IMR-90 (cell line): Measurements from ENCODE around the gene NR2F1.

Experiments
- BHLHE40 ChIP-seq: fragments of 150-350 bp; IDR thresholded peaks from 2 replicates; pipeline ENCODE4 v1.6.1; 2016; ENCODE audit warnings: mild to moderate bottlenecking, low read depth, low read length
- CEBPB ChIP-seq: IDR thresholded peaks from 2 replicates; pipeline ENCODE4 v1.6.1; 2012; ENCODE audit warnings: low read depth, low read length, improper control_type of control experiment
- FOS ChIP-seq: fragments of 150-350 bp; IDR thresholded peaks from 2 replicates; pipeline ENCODE4 v1.6.1; 2016; ENCODE audit warnings: low read depth, low read length
- MXI1 ChIP-seq: IDR thresholded peaks from 2 replicates; pipeline ENCODE4 v1.6.1; 2012; ENCODE audit warnings: low read depth, mild to moderate bottlenecking, low read length, moderate library complexity, borderline replicate concordance
- NFE2L2 ChIP-seq: fragments of 150-350 bp; IDR thresholded peaks from 2 replicates; pipeline ENCODE4 v1.6.1; 2016; ENCODE audit warnings: low read depth, mild to moderate bottlenecking, low read length
- POLR2A ChIP-seq: IDR thresholded peaks from 2 replicates; pipeline ENCODE4 v1.6.1; 2012; ENCODE audit warnings: mild to moderate bottlenecking, low read depth, low read length
- RAD21 ChIP-seq: IDR thresholded peaks from 2 replicates; pipeline ENCODE4 v1.6.1; 2012; ENCODE audit warnings: low read length, improper control_type of control experiment
- RCOR1 ChIP-seq: IDR thresholded peaks from 2 replicates; pipeline ENCODE4 v1.6.1; 2012; ENCODE audit warnings: mild to moderate bottlenecking, low read length, improper control_type of control experiment; ENCODE audit not compliant: insufficient replicate concordance
- RFX5 ChIP-seq: IDR thresholded peaks from 2 replicates; pipeline ENCODE4 v1.8.0; 2012; ENCODE audit warnings: low read depth, mild to moderate bottlenecking, low read length, moderate library complexity
- SMC3 ChIP-seq: fragments of 150-350 bp; IDR thresholded peaks from 2 replicates; pipeline ENCODE4 v1.6.1; 2016; ENCODE audit warnings: low read depth, mild to moderate bottlenecking, antibody characterized with exemption, low read length, moderate library complexity
- TF ChIP-seq, protein P1 (sequence below): conservative IDR thresholded peaks from 2 replicates; pipeline ENCODE4 v1.5.1; 2012; ENCODE audit warnings: mild to moderate bottlenecking, low read depth, low read length, improper control_type of control experiment
- TF ChIP-seq, protein P2 (sequence below): fragments of 150-350 bp; IDR thresholded peaks from 2 replicates; pipeline ENCODE4 v1.6.1; 2016; ENCODE audit warnings: low read depth, mild to moderate bottlenecking, low read length, moderate library complexity, borderline replicate concordance
- TF ChIP-seq, protein P3 (sequence below): fragments of 150-350 bp; IDR thresholded peaks from 2 replicates; pipeline ENCODE4 v1.6.1; 2017; ENCODE audit warnings: mild to moderate bottlenecking, antibody characterized with exemption, low read length, low read depth

DNA sequence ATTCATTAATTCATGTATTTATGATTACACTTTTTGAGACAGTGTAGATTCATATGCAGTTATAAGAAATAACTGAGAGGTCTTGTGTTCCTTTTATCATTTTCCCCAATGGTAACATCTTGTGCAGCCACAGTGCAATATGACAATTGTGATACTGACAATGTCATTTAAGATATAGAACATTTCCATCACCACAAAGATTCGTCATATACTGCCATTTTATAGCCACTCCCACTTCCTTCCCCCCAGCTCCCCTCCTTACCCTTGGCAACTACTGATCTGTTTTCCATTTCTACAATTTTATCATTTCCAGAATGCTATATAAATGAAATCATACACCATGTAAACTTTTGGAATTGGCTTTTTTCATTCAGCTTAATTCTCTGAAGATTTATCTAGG lies 53.8 kb downstream of the NR2F1 start:
- TF ChIP-seq RAD21 (no peak), SMC3 (no peak), RFX5 (no peak), MXI1 (no peak), POLR2A (no peak), CEBPB (no peak), BHLHE40 (no peak), NFE2L2 (no peak), FOS (no peak), RCOR1 (no peak)
- TF ChIP-seq, protein P1, sequence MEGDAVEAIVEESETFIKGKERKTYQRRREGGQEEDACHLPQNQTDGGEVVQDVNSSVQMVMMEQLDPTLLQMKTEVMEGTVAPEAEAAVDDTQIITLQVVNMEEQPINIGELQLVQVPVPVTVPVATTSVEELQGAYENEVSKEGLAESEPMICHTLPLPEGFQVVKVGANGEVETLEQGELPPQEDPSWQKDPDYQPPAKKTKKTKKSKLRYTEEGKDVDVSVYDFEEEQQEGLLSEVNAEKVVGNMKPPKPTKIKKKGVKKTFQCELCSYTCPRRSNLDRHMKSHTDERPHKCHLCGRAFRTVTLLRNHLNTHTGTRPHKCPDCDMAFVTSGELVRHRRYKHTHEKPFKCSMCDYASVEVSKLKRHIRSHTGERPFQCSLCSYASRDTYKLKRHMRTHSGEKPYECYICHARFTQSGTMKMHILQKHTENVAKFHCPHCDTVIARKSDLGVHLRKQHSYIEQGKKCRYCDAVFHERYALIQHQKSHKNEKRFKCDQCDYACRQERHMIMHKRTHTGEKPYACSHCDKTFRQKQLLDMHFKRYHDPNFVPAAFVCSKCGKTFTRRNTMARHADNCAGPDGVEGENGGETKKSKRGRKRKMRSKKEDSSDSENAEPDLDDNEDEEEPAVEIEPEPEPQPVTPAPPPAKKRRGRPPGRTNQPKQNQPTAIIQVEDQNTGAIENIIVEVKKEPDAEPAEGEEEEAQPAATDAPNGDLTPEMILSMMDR, result no peak
- TF ChIP-seq, protein P2, sequence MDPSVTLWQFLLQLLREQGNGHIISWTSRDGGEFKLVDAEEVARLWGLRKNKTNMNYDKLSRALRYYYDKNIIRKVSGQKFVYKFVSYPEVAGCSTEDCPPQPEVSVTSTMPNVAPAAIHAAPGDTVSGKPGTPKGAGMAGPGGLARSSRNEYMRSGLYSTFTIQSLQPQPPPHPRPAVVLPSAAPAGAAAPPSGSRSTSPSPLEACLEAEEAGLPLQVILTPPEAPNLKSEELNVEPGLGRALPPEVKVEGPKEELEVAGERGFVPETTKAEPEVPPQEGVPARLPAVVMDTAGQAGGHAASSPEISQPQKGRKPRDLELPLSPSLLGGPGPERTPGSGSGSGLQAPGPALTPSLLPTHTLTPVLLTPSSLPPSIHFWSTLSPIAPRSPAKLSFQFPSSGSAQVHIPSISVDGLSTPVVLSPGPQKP, result no peak
- TF ChIP-seq, protein P3, sequence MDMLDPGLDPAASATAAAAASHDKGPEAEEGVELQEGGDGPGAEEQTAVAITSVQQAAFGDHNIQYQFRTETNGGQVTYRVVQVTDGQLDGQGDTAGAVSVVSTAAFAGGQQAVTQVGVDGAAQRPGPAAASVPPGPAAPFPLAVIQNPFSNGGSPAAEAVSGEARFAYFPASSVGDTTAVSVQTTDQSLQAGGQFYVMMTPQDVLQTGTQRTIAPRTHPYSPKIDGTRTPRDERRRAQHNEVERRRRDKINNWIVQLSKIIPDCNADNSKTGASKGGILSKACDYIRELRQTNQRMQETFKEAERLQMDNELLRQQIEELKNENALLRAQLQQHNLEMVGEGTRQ, result no peak
